Measurements from ENCODE around the gene BOC. TPM values are rescaled to one million over a fixed set of nuclear protein-coding genes. Genes with fewer than 3 reads are reported as not detected.

The BOC gene
- total RNA-seq, 6 experiments from 2014 or later, result 7.0 to 15.1 (median 13.2) TPM

GRCh38 chr3:113183748-113184661 lies 27.4 kb upstream of the BOC start:
- Mint-ChIP-seq H3K27ac (no peak overlapping the region), H3K36me3 (ENCODE audit: low read depth) (peaks cover 10% of the 10 kb centered on the region), H3K27me3 (ENCODE audit: insufficient read depth) (peaks cover 11% of the 10 kb centered on the region), H3K9me3 (peaks cover 17% of the 10 kb centered on the region), H3K4me1 (ENCODE audit: low read depth) (no peaks in the 10 kb centered on the region), H3K4me3 (no peak overlapping the region)
- DNase-seq, result no peak
- TF ChIP-seq CTCF (IDR thresholded peaks at IDR 0.05), result no peak

DNA sequence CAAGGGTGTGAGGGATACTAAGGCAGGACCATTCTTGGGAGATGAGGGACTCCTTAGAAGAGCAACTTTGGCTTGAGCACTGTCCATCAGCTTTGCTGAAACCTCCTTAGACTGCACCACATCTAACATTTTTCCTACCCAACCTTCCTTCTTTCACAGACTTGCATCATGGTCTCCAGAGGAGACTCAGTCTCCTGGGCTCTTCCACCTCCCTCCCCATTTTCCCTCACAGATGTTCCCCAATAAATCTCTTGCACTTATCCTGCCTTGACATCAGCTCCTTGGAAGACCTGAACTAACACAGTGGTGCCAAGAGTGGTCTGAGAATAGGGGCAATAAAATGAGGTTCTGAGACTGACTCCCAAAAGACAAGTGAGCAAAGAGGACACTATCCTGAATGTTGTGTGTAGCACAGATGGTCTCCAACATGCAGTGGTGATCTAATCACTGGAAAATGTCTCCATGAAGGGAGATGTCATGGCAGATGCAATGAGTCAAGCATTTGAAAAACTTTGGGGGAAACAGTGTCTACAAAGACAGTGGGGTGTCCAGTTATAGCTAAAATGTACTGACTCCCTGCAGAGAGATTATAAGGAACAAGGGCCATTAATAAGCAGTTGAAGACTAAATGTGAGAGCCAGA lies 26.0 kb upstream of the BOC start:
- H3K9me3 Mint-ChIP-seq, result peaks cover 25% of the 10 kb centered on the region
- no peak overlapping the region for H3K27ac Mint-ChIP-seq
- peaks cover 10% of the 10 kb centered on the region for H3K36me3 Mint-ChIP-seq (ENCODE audit: low read depth)
- peaks cover 20% of the 10 kb centered on the region for H3K27me3 Mint-ChIP-seq (ENCODE audit: insufficient read depth)
- no peak for TF ChIP-seq CTCF (IDR thresholded peaks at IDR 0.05)
- no peaks in the 10 kb centered on the region for H3K4me1 Mint-ChIP-seq (ENCODE audit: low read depth)
- no peak for DNase-seq
- H3K4me3 Mint-ChIP-seq, result no peak overlapping the region

- peaks cover 10% of the 10 kb centered on the region for H3K36me3 Mint-ChIP-seq (ENCODE audit: low read depth)
- no peak overlapping the region for H3K4me3 Mint-ChIP-seq
- no peak for DNase-seq
- TF ChIP-seq CTCF (IDR thresholded peaks at IDR 0.05), result no peak
- H3K4me1 Mint-ChIP-seq (ENCODE audit: low read depth), result no peaks in the 10 kb centered on the region
- H3K27ac Mint-ChIP-seq, result no peak overlapping the region
- peaks cover 25% of the 10 kb centered on the region for H3K9me3 Mint-ChIP-seq
- peaks cover 23% of the 10 kb centered on the region for H3K27me3 Mint-ChIP-seq (ENCODE audit: insufficient read depth)
Observed at GRCh38 chr3:113186566-113186965, 24.8 kb upstream of the BOC start.

- Mint-ChIP-seq H3K36me3 (ENCODE audit: low read depth) (peaks cover 4% of the 10 kb centered on the region), H3K4me3 (no peak overlapping the region), H3K9me3 (peaks cover 13% of the 10 kb centered on the region), H3K4me1 (ENCODE audit: low read depth) (peaks cover 8% of the 10 kb centered on the region; the same call in 1 of the 2 replicates), H3K27me3 (ENCODE audit: insufficient read depth) (peaks cover 12% of the 10 kb centered on the region), H3K27ac (no peak overlapping the region)
- no peak for DNase-seq
- TF ChIP-seq CTCF (IDR thresholded peaks at IDR 0.05), result no peak
Observed at GRCh38 chr3:113193288-113193687, 18.1 kb upstream of the BOC start.

- H3K9me3 Mint-ChIP-seq, result peaks cover 9% of the 10 kb centered on the region
- TF ChIP-seq CTCF (IDR thresholded peaks at IDR 0.05), result no peak
- H3K4me1 Mint-ChIP-seq (ENCODE audit: low read depth), result peaks cover 8% of the 10 kb centered on the region; the same call in 1 of the 2 replicates
- no peak overlapping the region for H3K27ac Mint-ChIP-seq
- H3K36me3 Mint-ChIP-seq (ENCODE audit: low read depth), result no peaks in the 10 kb centered on the region; the same call in 1 of the 2 replicates
- H3K4me3 Mint-ChIP-seq, result no peak overlapping the region
- DNase-seq, result no peak
- H3K27me3 Mint-ChIP-seq (ENCODE audit: insufficient read depth), result peaks cover 12% of the 10 kb centered on the region
Observed at GRCh38 chr3:113193719-113194118, 17.6 kb upstream of the BOC start.
